ACC112 (cell line): Measurements from ENCODE around the gene CHCHD3.

Source experiments
- H2AFZ ChIP-seq: fragments of 200-600 bp; sonication (generic); one replicate; pipeline ENCODE4 v1.6.0; 2017; ENCODE audit warnings: antibody characterized with exemption, low read length; ENCODE audit not compliant: unreplicated experiment
- H3K27ac ChIP-seq: fragments of 200-600 bp; sonication (generic); 2 replicates; pipeline ENCODE4 v1.5.1; 2014; ENCODE audit warnings: low read depth, mild to moderate bottlenecking, antibody characterized with exemption, low read length, moderate library complexity
- H3K27me3 ChIP-seq: fragments of 200-600 bp; sonication (generic); 2 replicates; pipeline ENCODE4 v1.6.1; 2014; ENCODE audit warnings: mild to moderate bottlenecking, antibody characterized with exemption, low read length, moderate library complexity, mixed read lengths; ENCODE audit not compliant: insufficient read depth
- H3K36me3 ChIP-seq: fragments of 200-600 bp; sonication (generic); 2 replicates; pipeline ENCODE4 v1.6.1; 2016; ENCODE audit warnings: mild to moderate bottlenecking, antibody characterized with exemption, low read length, moderate library complexity, mixed read lengths; ENCODE audit not compliant: insufficient read depth
- H3K4me1 ChIP-seq: fragments of 200-600 bp; sonication (generic); one replicate; pipeline ENCODE4 v1.6.1; 2016; ENCODE audit warnings: low read length, mixed read lengths; ENCODE audit not compliant: insufficient read depth, unreplicated experiment, control insufficient read depth
- H3K4me3 ChIP-seq: fragments of 200-600 bp; sonication (generic); 2 replicates; pipeline ENCODE4 v1.5.1; 2014; ENCODE audit warnings: mild to moderate bottlenecking, low read depth, low read length
- H3K79me2 ChIP-seq: fragments of 200-600 bp; sonication (generic); one replicate; pipeline ENCODE4 v1.6.0; 2016; ENCODE audit warnings: low read length; ENCODE audit not compliant: control insufficient read depth, unreplicated experiment, insufficient read depth

The CHCHD3 gene

GRCh38 chr7:133079296-133079695, 2.6 kb downstream of the CHCHD3 start:
- peaks cover 70% of the 10 kb centered on the region for H3K79me2 ChIP-seq

DNA sequence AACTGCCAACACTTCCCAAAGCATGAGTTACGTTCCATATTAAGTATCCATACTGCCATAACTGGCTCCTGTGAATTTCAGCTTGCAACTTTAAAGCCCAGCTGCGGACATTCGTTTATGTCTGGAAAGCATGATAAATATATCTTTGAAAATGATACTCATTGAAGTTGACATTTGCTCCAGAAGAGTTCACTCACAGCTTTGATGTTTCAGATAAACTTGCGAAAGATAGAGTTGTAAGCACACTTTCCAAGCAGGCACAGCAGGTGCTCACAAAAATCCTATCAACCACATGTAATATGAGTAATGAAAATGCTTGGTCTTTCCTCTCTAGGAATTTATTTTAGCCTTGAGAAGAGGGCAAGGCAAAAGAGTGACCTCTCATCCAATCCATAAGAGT, 4.5 kb downstream of the CHCHD3 start:
- no peak overlapping the region for H2AFZ ChIP-seq
- H3K79me2 ChIP-seq = peaks cover 86% of the 10 kb centered on the region
- H3K4me3 ChIP-seq = no peak overlapping the region
- H3K36me3 ChIP-seq = 0 out of 2 replicates have a peak, but pooled peaks cover 3% of the 10 kb centered on the region
- H3K27me3 ChIP-seq = no peaks in the 10 kb centered on the region
- H3K4me1 ChIP-seq = peaks cover 10% of the 10 kb centered on the region
- no peak overlapping the region for H3K27ac ChIP-seq

More at GRCh38 chr7:133079296-133079695, 2.6 kb downstream of the CHCHD3 start:
- Histone ChIP-seq H3K4me3 (peak overlapping the region; percentile 80; the same call in 1 of the 2 replicates), H3K4me1 (peaks cover 10% of the 10 kb centered on the region), H3K27me3 (no peaks in the 10 kb centered on the region), H3K27ac (no peak overlapping the region), H3K36me3 (0 out of 2 replicates have a peak, but pooled peaks cover 3% of the 10 kb centered on the region), H2AFZ (no peak overlapping the region)

- no peak overlapping the region for H2AFZ ChIP-seq
- no peaks in the 10 kb centered on the region for H3K27me3 ChIP-seq
- peaks cover 10% of the 10 kb centered on the region for H3K4me1 ChIP-seq
- H3K36me3 ChIP-seq = 0 out of 2 replicates have a peak, but pooled peaks cover 3% of the 10 kb centered on the region
- no peak overlapping the region for H3K27ac ChIP-seq
- no peak overlapping the region for H3K4me3 ChIP-seq
- peaks cover 90% of the 10 kb centered on the region for H3K79me2 ChIP-seq
Measured at GRCh38 chr7:133076142-133076541, 5.7 kb downstream of the CHCHD3 start.

GRCh38 chr7:133071506-133071905, 10.4 kb downstream of the CHCHD3 start:
- H3K4me1 ChIP-seq = no peaks in the 10 kb centered on the region
- H3K4me3 ChIP-seq = no peak overlapping the region
- no peaks in the 10 kb centered on the region for H3K27me3 ChIP-seq
- peaks cover 51% of the 10 kb centered on the region for H3K79me2 ChIP-seq
- no peak overlapping the region for H3K27ac ChIP-seq
- H2AFZ ChIP-seq = no peak overlapping the region
- peaks cover 18% of the 10 kb centered on the region; the same call in 1 of the 2 replicates for H3K36me3 ChIP-seq

- H3K27me3 ChIP-seq = no peaks in the 10 kb centered on the region
- H3K36me3 ChIP-seq = peaks cover 18% of the 10 kb centered on the region; the same call in 1 of the 2 replicates
- no peak overlapping the region for H2AFZ ChIP-seq
- H3K4me1 ChIP-seq = no peaks in the 10 kb centered on the region
- no peak overlapping the region for H3K27ac ChIP-seq
- no peak overlapping the region for H3K4me3 ChIP-seq
- H3K79me2 ChIP-seq = peaks cover 44% of the 10 kb centered on the region
Measured at GRCh38 chr7:133070562-133070961, 11.3 kb downstream of the CHCHD3 start.

GRCh38 chr7:133065301-133065700, 16.6 kb downstream of the CHCHD3 start:
- Histone ChIP-seq H2AFZ (no peak overlapping the region), H3K79me2 (peaks cover 24% of the 10 kb centered on the region), H3K27ac (no peak overlapping the region), H3K27me3 (no peaks in the 10 kb centered on the region), H3K36me3 (peaks cover 18% of the 10 kb centered on the region; the same call in 1 of the 2 replicates), H3K4me1 (no peaks in the 10 kb centered on the region), H3K4me3 (no peak overlapping the region)

DNA sequence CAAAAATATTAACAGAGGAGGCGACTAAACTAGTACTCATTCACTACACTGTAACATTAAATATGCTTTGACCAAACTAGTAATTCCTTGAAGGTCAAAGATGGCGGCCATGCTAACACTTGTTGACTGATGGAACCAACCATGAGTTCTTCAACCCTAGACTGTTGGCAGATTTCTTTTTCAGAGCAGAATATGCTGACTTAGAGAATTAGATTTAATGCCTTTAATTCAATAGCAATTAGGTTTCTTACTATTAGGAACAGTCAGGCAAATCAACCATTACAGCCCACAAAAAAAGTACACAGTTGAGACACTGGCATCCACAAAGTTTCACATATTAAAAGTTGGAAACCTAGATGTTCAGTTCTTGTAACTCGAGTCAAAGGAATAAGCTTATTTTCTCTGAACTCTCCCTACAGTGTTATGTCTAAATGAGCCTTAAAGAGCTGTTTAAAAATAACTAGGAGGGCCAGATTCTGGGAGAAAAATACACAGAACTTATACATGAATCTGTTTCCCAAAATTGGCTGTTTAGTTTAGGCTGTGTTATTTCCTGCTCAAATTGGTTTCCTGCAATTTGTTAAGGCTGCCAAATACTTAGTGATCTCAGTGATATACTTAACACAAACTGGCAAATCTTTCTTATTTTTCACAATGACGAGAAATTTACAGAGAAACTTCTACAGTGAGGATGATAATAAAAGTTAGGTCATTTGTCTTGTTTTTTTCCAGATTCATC, 17.6 kb downstream of the CHCHD3 start:
- peaks cover 24% of the 10 kb centered on the region for H3K79me2 ChIP-seq

GRCh38 chr7:133061792-133062191, 20.1 kb downstream of the CHCHD3 start:
- Histone ChIP-seq H3K4me1 (no peaks in the 10 kb centered on the region), H3K79me2 (peaks cover 37% of the 10 kb centered on the region), H3K27me3 (no peaks in the 10 kb centered on the region), H2AFZ (no peak overlapping the region), H3K27ac (no peak overlapping the region), H3K4me3 (no peak overlapping the region), H3K36me3 (peaks cover under 1% of the 10 kb centered on the region; the same call in 1 of the 2 replicates)

More for the DNA sequence above, 17.6 kb downstream of the CHCHD3 start:
- no peak overlapping the region for H3K27ac ChIP-seq
- no peaks in the 10 kb centered on the region for H3K27me3 ChIP-seq
- no peaks in the 10 kb centered on the region for H3K4me1 ChIP-seq
- no peak overlapping the region for H2AFZ ChIP-seq
- peaks cover 18% of the 10 kb centered on the region; the same call in 1 of the 2 replicates for H3K36me3 ChIP-seq
- no peak overlapping the region for H3K4me3 ChIP-seq

- no peaks in the 10 kb centered on the region; the same call in 1 of the 2 replicates for H3K36me3 ChIP-seq
Measured at GRCh38 chr7:133061357-133061756, 20.5 kb downstream of the CHCHD3 start.

GRCh38 chr7:133060004-133060403, 21.9 kb downstream of the CHCHD3 start:
- Histone ChIP-seq H3K4me3 (no peak overlapping the region), H2AFZ (no peak overlapping the region), H3K79me2 (peaks cover 48% of the 10 kb centered on the region), H3K27me3 (no peaks in the 10 kb centered on the region), H3K27ac (no peak overlapping the region), H3K4me1 (no peaks in the 10 kb centered on the region), H3K36me3 (no peaks in the 10 kb centered on the region; the same call in 1 of the 2 replicates)

More at GRCh38 chr7:133061357-133061756, 20.5 kb downstream of the CHCHD3 start:
- Histone ChIP-seq H2AFZ (no peak overlapping the region), H3K79me2 (peaks cover 42% of the 10 kb centered on the region), H3K4me1 (no peaks in the 10 kb centered on the region), H3K27me3 (no peaks in the 10 kb centered on the region), H3K27ac (no peak overlapping the region), H3K4me3 (no peak overlapping the region)

- H3K4me1 ChIP-seq = peaks cover 7% of the 10 kb centered on the region
- no peaks in the 10 kb centered on the region for H3K27me3 ChIP-seq
- H3K27ac ChIP-seq = no peak overlapping the region
- no peaks in the 10 kb centered on the region; the same call in 1 of the 2 replicates for H3K36me3 ChIP-seq
- H3K4me3 ChIP-seq = no peak overlapping the region
- no peak overlapping the region for H2AFZ ChIP-seq
- peaks cover 49% of the 10 kb centered on the region for H3K79me2 ChIP-seq
Measured at GRCh38 chr7:133059263-133059662, 22.6 kb downstream of the CHCHD3 start.
